Lower leg skin (tissue), 4 donors: Measurements from ENCODE around the gene CLMN. TPM values are rescaled to one million over a fixed set of nuclear protein-coding genes. Genes with fewer than 3 reads are reported as not detected.
A peak's percentile ranks its signal among the peaks of the same experiment; 100 is the strongest.

Source experiments
- DNase-seq, 2 donors: peaks; one replicate each; pipeline ENCODE4 v3.0.0-alpha.2; 2019; ENCODE audit warnings: low spot score in 2 of 2
- H3K4me3 ChIP-seq: fragments of 200-600 bp; sonication (generic); 2 replicates; pipeline ENCODE4 v1.5.1; 2017; ENCODE audit warnings: mild to moderate bottlenecking, low read depth; ENCODE audit not compliant: poor library complexity, severe bottlenecking
- CTCF ChIP-seq, 3 donors: fragments of 450-650 bp; IDR thresholded peaks; one replicate each; pipeline ENCODE4 v1.5.1; 2016; ENCODE audit warnings: antibody characterized with exemption in 3 of 3, mild to moderate bottlenecking in 3 of 3, moderate library complexity in 2 of 3
- POLR2A ChIP-seq, 2 donors: fragments of 450-650 bp; IDR thresholded peaks; one replicate each; pipeline ENCODE4 v1.6.1; 2016 to 2017; ENCODE audit warnings: antibody characterized with exemption in 2 of 2, mild to moderate bottlenecking in 1 of 2, moderate library complexity in 1 of 2
- WGBS, 2 donors: methylation state at CpG; one replicate each; pipeline ENCODE4 v1.1.5; 2018; 5-methylcytosine and 5-hydroxymethylcytosine counted together
- intact Hi-C: fragments of 100-400 bp; cut with DNase I; formaldehyde crosslinking; loops from one replicate; pipeline ENCODE4 v1.15.0; 2023; ENCODE audit warnings: low total_unique reads
- total RNA-seq, 4 donors: library from RNA; depleted of rRNA; stranded (reverse); fragments of >200 nt; gene quantifications; one replicate each; pipeline ENCODE4 v1.1.0, GENCODE V29; 2016

The CLMN gene
- total RNA-seq, 4 donors from 2014 or later = 5.6 to 7.6 (median 7.2) TPM

GRCh38 chr14:95256002-95256775 is 63.5 kb downstream of the CLMN start:
- WGBS, 2 donors = 65 to 76% methylated on average over 15 of the region's 15 CpGs
- intact Hi-C loops = no loop called here
- DNase-seq = peak in 1 of 2 donors; percentile 62
- TF ChIP-seq POLR2A (IDR thresholded peaks at IDR 0.05) (no peak), CTCF (IDR thresholded peaks at IDR 0.05) (no peak)
- no peak overlapping the region for H3K4me3 ChIP-seq

DNA sequence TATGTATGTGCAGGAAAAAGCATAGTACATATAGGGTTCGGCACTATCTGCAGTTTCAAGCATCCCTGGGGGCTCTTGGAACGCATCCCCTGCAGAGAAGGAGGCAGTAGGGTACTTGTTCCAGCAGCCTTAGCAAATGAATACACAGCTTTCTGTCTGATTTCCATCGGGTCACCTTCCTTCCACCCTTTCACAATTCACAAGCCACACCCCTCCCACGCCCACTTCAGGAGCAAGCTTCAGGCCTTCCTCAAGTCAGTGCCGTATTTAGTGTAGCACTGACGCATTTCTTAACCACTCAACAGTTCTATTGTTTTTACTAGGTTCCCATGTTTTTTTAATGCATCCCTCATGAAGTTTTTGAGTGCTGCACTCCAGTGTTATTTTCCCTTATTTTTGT is 64.2 kb downstream of the CLMN start:
- intact Hi-C loops = no loop called here
- TF ChIP-seq POLR2A (IDR thresholded peaks at IDR 0.05) = no peak
- TF ChIP-seq CTCF (IDR thresholded peaks at IDR 0.05) = no peak
- DNase-seq = peak; percentile 57 to 88
- no peak overlapping the region for H3K4me3 ChIP-seq
- WGBS, 2 donors = 17 to 20% methylated on average over 6 of the region's 6 CpGs

DNA sequence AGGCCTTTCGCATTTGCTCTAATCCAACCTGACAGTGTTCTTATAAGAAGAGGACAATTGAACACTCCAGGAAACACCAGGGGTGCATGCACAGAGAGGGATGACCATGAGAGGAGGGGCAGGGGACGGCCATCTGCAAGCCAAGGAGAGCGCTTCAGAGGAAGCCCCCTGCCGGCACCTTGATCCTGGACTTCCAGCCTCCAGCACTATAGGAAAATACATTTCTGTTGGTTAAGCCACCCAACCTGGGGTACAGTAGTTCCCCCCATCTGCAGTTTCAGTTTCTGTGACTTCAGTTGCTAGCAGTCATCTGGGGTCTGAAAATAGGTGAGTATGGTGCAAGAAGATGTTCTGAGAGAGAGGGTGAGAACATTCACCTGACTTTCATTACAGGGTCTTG is 64.7 kb downstream of the CLMN start:
- H3K4me3 ChIP-seq = no peak overlapping the region
- peak in 1 of 2 donors; percentile 57 for DNase-seq
- intact Hi-C loops = no loop called here
- TF ChIP-seq CTCF (IDR thresholded peaks at IDR 0.05) = no peak
- TF ChIP-seq POLR2A (IDR thresholded peaks at IDR 0.05) = no peak
- WGBS, 2 donors = 86 to 90% methylated on average over 4 of the region's 4 CpGs

DNA sequence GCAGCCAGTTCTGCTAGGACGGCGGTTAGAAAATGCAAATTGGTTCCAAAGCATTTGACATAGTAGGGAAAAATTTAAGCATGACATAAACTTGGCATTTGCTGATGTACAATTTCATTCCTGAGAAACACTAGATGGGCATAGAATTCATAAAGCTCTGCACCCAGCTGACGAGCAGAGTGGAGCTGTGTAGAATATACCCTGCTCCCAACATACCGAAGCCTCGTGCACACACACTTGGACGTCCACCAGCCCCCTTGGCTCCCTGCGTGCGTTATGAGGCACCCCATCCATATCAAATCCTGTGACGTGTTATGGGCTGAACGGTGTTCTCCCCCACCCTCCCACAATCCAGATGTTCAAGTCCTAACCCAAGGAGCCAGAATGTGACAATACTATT is 65.4 kb downstream of the CLMN start:
- peak in 1 of 2 donors; percentile 31 for DNase-seq
- intact Hi-C loops = no loop called here
- WGBS, 2 donors = 65 to 76% methylated on average over 10 of the region's 10 CpGs
- no peak for TF ChIP-seq CTCF (IDR thresholded peaks at IDR 0.05)
- H3K4me3 ChIP-seq = no peak overlapping the region

GRCh38 chr14:95253039-95253630 is 66.6 kb downstream of the CLMN start:
- intact Hi-C loops = no loop called here
- no peak overlapping the region for H3K4me3 ChIP-seq
- 78 to 83% methylated on average over 6 of the region's 6 CpGs for WGBS, 2 donors
- TF ChIP-seq CTCF (IDR thresholded peaks at IDR 0.05) = no peak
- DNase-seq = peak in 1 of 2 donors; percentile 50
